Endothelial cell of umbilical vein (primary cell): Measurements from ENCODE around the gene GGT5. TPM values are rescaled to one million over a fixed set of nuclear protein-coding genes. Genes with fewer than 3 reads are reported as not detected.

Experiments used
- BruUV-seq: library from RNA; stranded (reverse); fragments of 400-500 nt; replicated peaks from 2 replicates; lab custom pipeline; 2021; lab: Mats Ljungman, UMichigan
- CTCF ChIA-PET: fragments of 300-600, 350-600 bp; sonication (Branson Sonifier 250); formaldehyde crosslinking; loops from one replicate; lab custom pipeline; 2021; ENCODE audit warnings: antibody characterized with exemption, inconsistent platforms; lab: Charles Lee
- POLR2A ChIA-PET: fragments of 300-600, 350-600 bp; sonication (Branson Sonifier 250); formaldehyde crosslinking; loops from one replicate; lab custom pipeline; 2021; ENCODE audit warnings: antibody characterized with exemption, inconsistent platforms; lab: Charles Lee
- DNase-seq: peaks from one replicate; pipeline ENCODE4 v3.0.0-alpha.2; 2011; ENCODE audit warnings: low read depth, low spot score
- FAIRE-seq: peaks from 2 replicates; lab custom pipeline; 2011; peaks lifted over from hg19 to GRCh38; lab: Jason Lieb, UNC
- H2AFZ ChIP-seq: 2 replicates; pipeline ENCODE4 v1.6.0; 2012; ENCODE audit warnings: low read depth, low read length, control low read depth, inconsistent platforms
- H3K27ac ChIP-seq: 2 replicates; pipeline ENCODE4 v1.5.1; 2011; ENCODE audit warnings: low read depth, mild to moderate bottlenecking, control low read depth, low read length, moderate library complexity; ENCODE audit not compliant: insufficient read depth
- H3K27me3 ChIP-seq, 2 experiments: 2 replicates each; pipeline versions ENCODE4 v1.6.0 to v1.6.1; 2011; ENCODE audit warnings: low read length in 2 of 2, mixed read lengths in 1 of 2; ENCODE audit not compliant: control insufficient read depth in 2 of 2, insufficient read depth in 2 of 2
- H3K36me3 ChIP-seq, 2 experiments: 2 replicates in 1 of 2; 3 replicates in 1 of 2; pipeline ENCODE4 v1.5.1; 2011; ENCODE audit warnings: low read length in 2 of 2, mild to moderate bottlenecking in 1 of 2, moderate library complexity in 1 of 2; ENCODE audit not compliant: control insufficient read depth in 2 of 2, insufficient read depth in 2 of 2; ENCODE audit errors: extremely low read depth in 1 of 2
- H3K4me1 ChIP-seq: 3 replicates; pipeline ENCODE4 v1.5.1; 2011; ENCODE audit warnings: mild to moderate bottlenecking, low read length; ENCODE audit not compliant: control insufficient read depth, insufficient read depth; ENCODE audit errors: extremely low read depth
- H3K4me2 ChIP-seq: 2 replicates; pipeline ENCODE4 v1.6.1; 2011; ENCODE audit warnings: low read length, control low read depth, mixed read lengths; ENCODE audit not compliant: insufficient read depth
- H3K4me3 ChIP-seq, 3 experiments: fragments of 200-600 bp in 1 of 3; sonication (generic), shearing (Covaris generic) in 1 of 3; replicated peaks in 1 of 3; 2 replicates each; pipeline ENCODE4 v1.5.1; 2011 to 2016; ENCODE audit warnings: control low read depth in 3 of 3, low read length in 3 of 3, mild to moderate bottlenecking in 2 of 3, inconsistent platforms in 1 of 3, low read depth in 1 of 3, moderate library complexity in 1 of 3; ENCODE audit not compliant: insufficient read depth in 1 of 3
- H3K79me2 ChIP-seq: 2 replicates; pipeline ENCODE4 v1.6.0; 2012; ENCODE audit warnings: low read length, inconsistent platforms; ENCODE audit not compliant: control insufficient read depth, insufficient read depth
- H3K9ac ChIP-seq: replicated peaks from 2 replicates; pipeline ENCODE3; 2011; ENCODE audit warnings: low read length, control low read depth; ENCODE audit not compliant: insufficient read depth; ENCODE audit errors: extremely low read depth
- H3K9me1 ChIP-seq: replicated peaks from 3 replicates; pipeline ENCODE4 v1.6.0; 2011; ENCODE audit warnings: mild to moderate bottlenecking, low read length; ENCODE audit not compliant: control insufficient read depth, insufficient read depth; ENCODE audit errors: extremely low read depth
- H3K9me3 ChIP-seq: replicated peaks from 2 replicates; pipeline ENCODE4 v1.5.1; 2012; ENCODE audit warnings: low read length, inconsistent platforms; ENCODE audit not compliant: control insufficient read depth, insufficient read depth
- H4K20me1 ChIP-seq: replicated peaks from 2 replicates; pipeline ENCODE3; 2011; ENCODE audit warnings: mild to moderate bottlenecking, low read length; ENCODE audit not compliant: control insufficient read depth, insufficient read depth; ENCODE audit errors: extremely low read depth
- EZH2 ChIP-seq: IDR thresholded peaks from 2 replicates; pipeline ENCODE4 v1.6.1; 2012; ENCODE audit warnings: borderline replicate concordance, low read depth, mild to moderate bottlenecking, moderate library complexity, low read length, inconsistent platforms; ENCODE audit not compliant: severe bottlenecking
- FOS ChIP-seq: IDR thresholded peaks from 2 replicates; pipeline ENCODE4 v1.6.1; 2011; ENCODE audit warnings: mild to moderate bottlenecking, low read length, moderate library complexity, borderline replicate concordance; ENCODE audit not compliant: insufficient read depth
- GATA2 ChIP-seq: IDR thresholded peaks from 2 replicates; pipeline ENCODE4 v1.7.0; 2011; ENCODE audit warnings: low read depth, mild to moderate bottlenecking, moderate library complexity, mixed read lengths, low read length; ENCODE audit not compliant: insufficient read length, insufficient read depth
- JUN ChIP-seq: IDR thresholded peaks from 2 replicates; pipeline ENCODE4 v1.6.1; 2011; ENCODE audit warnings: borderline replicate concordance, low read depth; ENCODE audit not compliant: insufficient read length, insufficient read depth
- MYC ChIP-seq: IDR thresholded peaks from one replicate; pipeline ENCODE4 v1.6.1; 2011; ENCODE audit warnings: mild to moderate bottlenecking, low read depth, low read length
- POLR2A ChIP-seq: IDR thresholded peaks from 2 replicates; pipeline ENCODE4 v1.6.1; 2012; ENCODE audit warnings: low read depth, mild to moderate bottlenecking, control low read depth, low read length
- POLR2AphosphoS5 ChIP-seq: IDR thresholded peaks from 2 replicates; pipeline ENCODE4 v1.6.1; 2012; ENCODE audit warnings: low read depth, mild to moderate bottlenecking, control low read depth, low read length, moderate library complexity; ENCODE audit not compliant: insufficient read depth
- dilution Hi-C: fragments of 300-500 bp; cut with MboI; formaldehyde crosslinking; loops from one replicate; pipeline ENCODE4 v1.15.0; 2019; ENCODE audit warnings: low sequenced_read_pairs; ENCODE audit not compliant: extremely low pct_ligation_motif_present
- intact Hi-C: fragments of 100-400 bp; cut with micrococcal nuclease; formaldehyde crosslinking; loops from one replicate; pipeline ENCODE4 v1.10.0; 2022
- polyA plus RNA-seq, 4 experiments: library from polyadenylated mRNA; depleted of rRNA in 3 of 4; stranded (reverse) in 3 of 4; unstranded in 1 of 4; fragments of >200 nt; gene quantifications; 2 replicates each; pipeline versions ENCODE4 v1.2.1 to v1.2.3, GENCODE V29; 2011 to 2012; ENCODE audit warnings: missing spikeins in 1 of 4
- total RNA-seq: library from RNA; stranded (reverse); gene quantifications from 2 replicates; pipeline ENCODE4 v1.2.3, GENCODE V29; 2021
- TF ChIP-seq, protein P1 (sequence below), 2 donors: IDR thresholded peaks; 1 replicate in 1 of 2; 2 replicates in 1 of 2; pipeline ENCODE4 v1.5.1; 2011; ENCODE audit warnings: low read length in 2 of 2, mild to moderate bottlenecking in 2 of 2, moderate library complexity in 2 of 2, control low read depth in 1 of 2, inconsistent platforms in 1 of 2, low read depth in 1 of 2; ENCODE audit not compliant: insufficient read depth in 1 of 2; ENCODE audit errors: extremely low read depth in 1 of 2
- TF ChIP-seq, protein P2 (sequence below): IDR thresholded peaks from 2 replicates; pipeline ENCODE4 v1.6.1; 2011; ENCODE audit not compliant: insufficient read depth, insufficient read length

Gene GGT5
- total and polyA plus RNA-seq, 2 donors (not counting 3 experiments of a cell fraction or from before 2014, with no cell fraction given), result 45.9 to 293 TPM

DNA sequence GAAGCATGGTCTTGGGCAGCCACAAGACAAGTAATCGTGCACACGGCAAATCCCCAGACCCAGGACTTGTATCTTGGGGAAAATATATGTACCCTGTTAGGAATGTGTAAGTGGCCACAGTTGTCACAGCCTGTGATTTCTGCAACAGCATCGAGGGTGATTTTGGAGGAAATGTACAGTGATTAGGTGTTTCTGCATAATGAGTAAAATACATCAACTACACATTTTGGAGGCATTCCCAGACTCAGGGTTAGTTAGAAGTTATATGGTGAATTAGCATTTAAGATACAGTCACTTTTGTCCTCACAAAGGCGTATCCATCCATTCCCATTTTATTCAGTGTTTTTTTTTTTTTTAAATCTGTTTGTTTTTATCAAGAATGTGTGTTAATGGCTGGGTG lies 35.2 kb downstream of the GGT5 start:
- Histone ChIP-seq H4K20me1 (no peaks in the 10 kb centered on the region), H2AFZ (no peak overlapping the region), H3K27me3 (no peaks in the 10 kb centered on the region), H3K79me2 (no peaks in the 10 kb centered on the region), H3K4me2 (no peak overlapping the region), H3K4me1 (peaks cover 43% of the 10 kb centered on the region), H3K4me3 (no peak overlapping the region), H3K9ac (no peak overlapping the region), H3K36me3 (no peaks in the 10 kb centered on the region), H3K9me1 (no peaks in the 10 kb centered on the region), H3K27ac (peak overlapping the region; percentile 99), H3K9me3 (no peaks in the 10 kb centered on the region)
- peak; percentile 12 for FAIRE-seq
- TF ChIP-seq, protein P1, sequence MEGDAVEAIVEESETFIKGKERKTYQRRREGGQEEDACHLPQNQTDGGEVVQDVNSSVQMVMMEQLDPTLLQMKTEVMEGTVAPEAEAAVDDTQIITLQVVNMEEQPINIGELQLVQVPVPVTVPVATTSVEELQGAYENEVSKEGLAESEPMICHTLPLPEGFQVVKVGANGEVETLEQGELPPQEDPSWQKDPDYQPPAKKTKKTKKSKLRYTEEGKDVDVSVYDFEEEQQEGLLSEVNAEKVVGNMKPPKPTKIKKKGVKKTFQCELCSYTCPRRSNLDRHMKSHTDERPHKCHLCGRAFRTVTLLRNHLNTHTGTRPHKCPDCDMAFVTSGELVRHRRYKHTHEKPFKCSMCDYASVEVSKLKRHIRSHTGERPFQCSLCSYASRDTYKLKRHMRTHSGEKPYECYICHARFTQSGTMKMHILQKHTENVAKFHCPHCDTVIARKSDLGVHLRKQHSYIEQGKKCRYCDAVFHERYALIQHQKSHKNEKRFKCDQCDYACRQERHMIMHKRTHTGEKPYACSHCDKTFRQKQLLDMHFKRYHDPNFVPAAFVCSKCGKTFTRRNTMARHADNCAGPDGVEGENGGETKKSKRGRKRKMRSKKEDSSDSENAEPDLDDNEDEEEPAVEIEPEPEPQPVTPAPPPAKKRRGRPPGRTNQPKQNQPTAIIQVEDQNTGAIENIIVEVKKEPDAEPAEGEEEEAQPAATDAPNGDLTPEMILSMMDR (IDR thresholded peaks at IDR 0.05; ENCODE audit: extremely low read depth in 1 of 2, insufficient read depth in 1 of 2, low read depth in 1 of 2, low read length in 2 of 2), result no peak
- TF ChIP-seq, protein P2, sequence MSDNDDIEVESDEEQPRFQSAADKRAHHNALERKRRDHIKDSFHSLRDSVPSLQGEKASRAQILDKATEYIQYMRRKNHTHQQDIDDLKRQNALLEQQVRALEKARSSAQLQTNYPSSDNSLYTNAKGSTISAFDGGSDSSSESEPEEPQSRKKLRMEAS, result no peak
- no peak for TF ChIP-seq POLR2A
- no peak for TF ChIP-seq MYC
- TF ChIP-seq GATA2, result no peak
- TF ChIP-seq EZH2, result no peak
- TF ChIP-seq FOS, result no peak
- TF ChIP-seq POLR2AphosphoS5, result no peak
- no peak for TF ChIP-seq JUN
- intact Hi-C loops (no loop called here), dilution Hi-C loops (no loop called here)
- BruUV-seq, result no TSS peak
- POLR2A ChIA-PET, result interaction anchor here (0.7 kb wide), 1 partner anchor 38 kb away, joined by 4 read pairs; no protein-coding TSS in a partner anchor
- DNase-seq, result no peak
- CTCF ChIA-PET, result interaction anchor here (0.7 to 4.2 kb wide), 3 partner anchors 9 to 22 kb away, joined by 3 to 17 read pairs (median 3); no protein-coding TSS in a partner anchor
